ENCODE data around the gene ATOSB. TPM values are rescaled to one million over a fixed set of nuclear protein-coding genes. Genes with fewer than 3 reads are reported as not detected.

ATOSB gene
- total and polyA plus RNA-seq, 2 experiments from 2014 or later = 2.3 to 6.1 TPM

DNA sequence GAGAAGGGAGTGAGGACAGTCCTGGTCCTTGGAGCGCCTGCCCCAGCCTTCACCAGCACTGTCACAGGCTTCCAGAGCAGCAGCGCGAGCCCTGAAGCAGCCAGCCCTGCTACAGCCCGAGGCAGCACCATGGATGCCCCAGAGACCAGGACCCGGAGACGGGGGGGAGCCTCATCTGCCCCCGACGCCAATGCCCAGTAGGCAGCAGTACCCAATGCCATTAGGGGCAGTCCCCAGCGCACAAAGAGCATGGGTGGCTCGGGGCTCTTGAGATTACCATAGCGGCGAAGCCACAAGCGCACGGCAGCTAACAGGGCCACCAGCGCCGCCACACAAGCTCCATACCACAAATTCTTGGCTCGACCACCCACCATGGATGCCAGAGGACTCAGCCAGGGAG is 24.1 kb downstream of the ATOSB start:
- peaks cover 41% of the 10 kb centered on the region for H3K36me3 Mint-ChIP-seq (ENCODE audit: low read depth)
- peaks cover 17% of the 10 kb centered on the region for H3K36me3 ChIP-seq (ENCODE audit: insufficient read depth)
- H3K4me3 Mint-ChIP-seq = no peak overlapping the region
- H3K79me2 ChIP-seq (replicated peaks; ENCODE audit: insufficient read depth) = no peaks in the 10 kb centered on the region
- H3K27ac Mint-ChIP-seq = no peak overlapping the region
- H2AFZ ChIP-seq = no peak overlapping the region
- H3F3A ChIP-seq (replicated peaks; ENCODE audit: low read depth) = 0 out of 2 replicates have a peak, but pooled peaks cover 5% of the 10 kb centered on the region
- H3K9me2 ChIP-seq (ENCODE audit: insufficient read depth) = no peaks in the 10 kb centered on the region
- ATAC-seq (no peak), DNase-seq (ENCODE audit: low spot score) (no peak)
- H3K4me1 Mint-ChIP-seq = peaks cover 6% of the 10 kb centered on the region; the same call in 2 of the 3 replicates
- H4K20me1 ChIP-seq (replicated peaks; ENCODE audit: insufficient read depth) = no peaks in the 10 kb centered on the region
- no peaks in the 10 kb centered on the region for H3K9me3 Mint-ChIP-seq
- TF ChIP-seq, protein P1, sequence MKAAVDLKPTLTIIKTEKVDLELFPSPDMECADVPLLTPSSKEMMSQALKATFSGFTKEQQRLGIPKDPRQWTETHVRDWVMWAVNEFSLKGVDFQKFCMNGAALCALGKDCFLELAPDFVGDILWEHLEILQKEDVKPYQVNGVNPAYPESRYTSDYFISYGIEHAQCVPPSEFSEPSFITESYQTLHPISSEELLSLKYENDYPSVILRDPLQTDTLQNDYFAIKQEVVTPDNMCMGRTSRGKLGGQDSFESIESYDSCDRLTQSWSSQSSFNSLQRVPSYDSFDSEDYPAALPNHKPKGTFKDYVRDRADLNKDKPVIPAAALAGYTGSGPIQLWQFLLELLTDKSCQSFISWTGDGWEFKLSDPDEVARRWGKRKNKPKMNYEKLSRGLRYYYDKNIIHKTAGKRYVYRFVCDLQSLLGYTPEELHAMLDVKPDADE (IDR thresholded peaks at IDR 0.05) = no peak
- TF ChIP-seq EZH2phosphoT487 (IDR thresholded peaks at IDR 0.05; ENCODE audit: unreplicated experiment) (no peak), POLR2AphosphoS5 (IDR thresholded peaks at IDR 0.05; ENCODE audit: low read depth) (no peak), NANOG (IDR thresholded peaks at IDR 0.05; ENCODE audit: borderline replicate concordance) (no peak), ZNF331 (CRISPR knock-in tag; IDR thresholded peaks at IDR 0.05; ENCODE audit: low read depth) (no peak), ZNF114 (CRISPR knock-in tag; IDR thresholded peaks at IDR 0.05) (no peak), CREB1 (CRISPR knock-in tag; IDR thresholded peaks at IDR 0.05; ENCODE audit: low read depth) (no peak), EZH2 (IDR thresholded peaks at IDR 0.05; ENCODE audit: low read depth, unreplicated experiment) (no peak), STAT1 (IDR thresholded peaks at IDR 0.05; ENCODE audit: unreplicated experiment) (no peak), JUNB (IDR thresholded peaks at IDR 0.05; ENCODE audit: unreplicated experiment) (no peak)
- TF ChIP-seq, protein P2, sequence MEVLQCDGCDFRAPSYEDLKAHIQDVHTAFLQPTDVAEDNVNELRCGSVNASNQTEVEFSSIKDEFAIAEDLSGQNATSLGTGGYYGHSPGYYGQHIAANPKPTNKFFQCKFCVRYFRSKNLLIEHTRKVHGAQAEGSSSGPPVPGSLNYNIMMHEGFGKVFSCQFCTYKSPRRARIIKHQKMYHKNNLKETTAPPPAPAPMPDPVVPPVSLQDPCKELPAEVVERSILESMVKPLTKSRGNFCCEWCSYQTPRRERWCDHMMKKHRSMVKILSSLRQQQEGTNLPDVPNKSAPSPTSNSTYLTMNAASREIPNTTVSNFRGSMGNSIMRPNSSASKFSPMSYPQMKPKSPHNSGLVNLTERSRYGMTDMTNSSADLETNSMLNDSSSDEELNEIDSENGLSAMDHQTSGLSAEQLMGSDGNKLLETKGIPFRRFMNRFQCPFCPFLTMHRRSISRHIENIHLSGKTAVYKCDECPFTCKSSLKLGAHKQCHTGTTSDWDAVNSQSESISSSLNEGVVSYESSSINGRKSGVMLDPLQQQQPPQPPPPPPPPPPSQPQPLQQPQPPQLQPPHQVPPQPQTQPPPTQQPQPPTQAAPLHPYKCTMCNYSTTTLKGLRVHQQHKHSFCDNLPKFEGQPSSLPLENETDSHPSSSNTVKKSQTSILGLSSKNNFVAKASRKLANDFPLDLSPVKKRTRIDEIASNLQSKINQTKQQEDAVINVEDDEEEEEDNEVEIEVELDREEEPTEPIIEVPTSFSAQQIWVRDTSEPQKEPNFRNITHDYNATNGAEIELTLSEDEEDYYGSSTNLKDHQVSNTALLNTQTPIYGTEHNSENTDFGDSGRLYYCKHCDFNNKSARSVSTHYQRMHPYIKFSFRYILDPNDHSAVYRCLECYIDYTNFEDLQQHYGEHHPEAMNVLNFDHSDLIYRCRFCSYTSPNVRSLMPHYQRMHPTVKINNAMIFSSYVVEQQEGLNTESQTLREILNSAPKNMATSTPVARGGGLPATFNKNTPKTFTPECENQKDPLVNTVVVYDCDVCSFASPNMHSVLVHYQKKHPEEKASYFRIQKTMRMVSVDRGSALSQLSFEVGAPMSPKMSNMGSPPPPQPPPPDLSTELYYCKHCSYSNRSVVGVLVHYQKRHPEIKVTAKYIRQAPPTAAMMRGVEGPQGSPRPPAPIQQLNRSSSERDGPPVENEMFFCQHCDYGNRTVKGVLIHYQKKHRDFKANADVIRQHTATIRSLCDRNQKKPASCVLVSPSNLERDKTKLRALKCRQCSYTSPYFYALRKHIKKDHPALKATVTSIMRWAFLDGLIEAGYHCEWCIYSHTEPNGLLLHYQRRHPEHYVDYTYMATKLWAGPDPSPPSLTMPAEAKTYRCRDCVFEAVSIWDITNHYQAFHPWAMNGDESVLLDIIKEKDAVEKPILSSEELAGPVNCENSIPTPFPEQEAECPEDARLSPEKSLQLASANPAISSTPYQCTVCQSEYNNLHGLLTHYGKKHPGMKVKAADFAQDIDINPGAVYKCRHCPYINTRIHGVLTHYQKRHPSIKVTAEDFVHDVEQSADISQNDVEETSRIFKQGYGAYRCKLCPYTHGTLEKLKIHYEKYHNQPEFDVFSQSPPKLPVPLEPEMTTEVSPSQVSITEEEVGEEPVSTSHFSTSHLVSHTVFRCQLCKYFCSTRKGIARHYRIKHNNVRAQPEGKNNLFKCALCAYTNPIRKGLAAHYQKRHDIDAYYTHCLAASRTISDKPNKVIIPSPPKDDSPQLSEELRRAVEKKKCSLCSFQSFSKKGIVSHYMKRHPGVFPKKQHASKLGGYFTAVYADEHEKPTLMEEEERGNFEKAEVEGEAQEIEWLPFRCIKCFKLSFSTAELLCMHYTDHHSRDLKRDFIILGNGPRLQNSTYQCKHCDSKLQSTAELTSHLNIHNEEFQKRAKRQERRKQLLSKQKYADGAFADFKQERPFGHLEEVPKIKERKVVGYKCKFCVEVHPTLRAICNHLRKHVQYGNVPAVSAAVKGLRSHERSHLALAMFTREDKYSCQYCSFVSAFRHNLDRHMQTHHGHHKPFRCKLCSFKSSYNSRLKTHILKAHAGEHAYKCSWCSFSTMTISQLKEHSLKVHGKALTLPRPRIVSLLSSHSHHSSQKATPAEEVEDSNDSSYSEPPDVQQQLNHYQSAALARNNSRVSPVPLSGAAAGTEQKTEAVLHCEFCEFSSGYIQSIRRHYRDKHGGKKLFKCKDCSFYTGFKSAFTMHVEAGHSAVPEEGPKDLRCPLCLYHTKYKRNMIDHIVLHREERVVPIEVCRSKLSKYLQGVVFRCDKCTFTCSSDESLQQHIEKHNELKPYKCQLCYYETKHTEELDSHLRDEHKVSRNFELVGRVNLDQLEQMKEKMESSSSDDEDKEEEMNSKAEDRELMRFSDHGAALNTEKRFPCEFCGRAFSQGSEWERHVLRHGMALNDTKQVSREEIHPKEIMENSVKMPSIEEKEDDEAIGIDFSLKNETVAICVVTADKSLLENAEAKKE (CRISPR knock-in tag; IDR thresholded peaks at IDR 0.05) = no peak
- TF ChIP-seq, protein P3, sequence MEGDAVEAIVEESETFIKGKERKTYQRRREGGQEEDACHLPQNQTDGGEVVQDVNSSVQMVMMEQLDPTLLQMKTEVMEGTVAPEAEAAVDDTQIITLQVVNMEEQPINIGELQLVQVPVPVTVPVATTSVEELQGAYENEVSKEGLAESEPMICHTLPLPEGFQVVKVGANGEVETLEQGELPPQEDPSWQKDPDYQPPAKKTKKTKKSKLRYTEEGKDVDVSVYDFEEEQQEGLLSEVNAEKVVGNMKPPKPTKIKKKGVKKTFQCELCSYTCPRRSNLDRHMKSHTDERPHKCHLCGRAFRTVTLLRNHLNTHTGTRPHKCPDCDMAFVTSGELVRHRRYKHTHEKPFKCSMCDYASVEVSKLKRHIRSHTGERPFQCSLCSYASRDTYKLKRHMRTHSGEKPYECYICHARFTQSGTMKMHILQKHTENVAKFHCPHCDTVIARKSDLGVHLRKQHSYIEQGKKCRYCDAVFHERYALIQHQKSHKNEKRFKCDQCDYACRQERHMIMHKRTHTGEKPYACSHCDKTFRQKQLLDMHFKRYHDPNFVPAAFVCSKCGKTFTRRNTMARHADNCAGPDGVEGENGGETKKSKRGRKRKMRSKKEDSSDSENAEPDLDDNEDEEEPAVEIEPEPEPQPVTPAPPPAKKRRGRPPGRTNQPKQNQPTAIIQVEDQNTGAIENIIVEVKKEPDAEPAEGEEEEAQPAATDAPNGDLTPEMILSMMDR (conservative IDR thresholded peaks at IDR 0.05; ENCODE audit: low read depth in 2 of 2) = no peak
- TF ChIP-seq, protein P4, sequence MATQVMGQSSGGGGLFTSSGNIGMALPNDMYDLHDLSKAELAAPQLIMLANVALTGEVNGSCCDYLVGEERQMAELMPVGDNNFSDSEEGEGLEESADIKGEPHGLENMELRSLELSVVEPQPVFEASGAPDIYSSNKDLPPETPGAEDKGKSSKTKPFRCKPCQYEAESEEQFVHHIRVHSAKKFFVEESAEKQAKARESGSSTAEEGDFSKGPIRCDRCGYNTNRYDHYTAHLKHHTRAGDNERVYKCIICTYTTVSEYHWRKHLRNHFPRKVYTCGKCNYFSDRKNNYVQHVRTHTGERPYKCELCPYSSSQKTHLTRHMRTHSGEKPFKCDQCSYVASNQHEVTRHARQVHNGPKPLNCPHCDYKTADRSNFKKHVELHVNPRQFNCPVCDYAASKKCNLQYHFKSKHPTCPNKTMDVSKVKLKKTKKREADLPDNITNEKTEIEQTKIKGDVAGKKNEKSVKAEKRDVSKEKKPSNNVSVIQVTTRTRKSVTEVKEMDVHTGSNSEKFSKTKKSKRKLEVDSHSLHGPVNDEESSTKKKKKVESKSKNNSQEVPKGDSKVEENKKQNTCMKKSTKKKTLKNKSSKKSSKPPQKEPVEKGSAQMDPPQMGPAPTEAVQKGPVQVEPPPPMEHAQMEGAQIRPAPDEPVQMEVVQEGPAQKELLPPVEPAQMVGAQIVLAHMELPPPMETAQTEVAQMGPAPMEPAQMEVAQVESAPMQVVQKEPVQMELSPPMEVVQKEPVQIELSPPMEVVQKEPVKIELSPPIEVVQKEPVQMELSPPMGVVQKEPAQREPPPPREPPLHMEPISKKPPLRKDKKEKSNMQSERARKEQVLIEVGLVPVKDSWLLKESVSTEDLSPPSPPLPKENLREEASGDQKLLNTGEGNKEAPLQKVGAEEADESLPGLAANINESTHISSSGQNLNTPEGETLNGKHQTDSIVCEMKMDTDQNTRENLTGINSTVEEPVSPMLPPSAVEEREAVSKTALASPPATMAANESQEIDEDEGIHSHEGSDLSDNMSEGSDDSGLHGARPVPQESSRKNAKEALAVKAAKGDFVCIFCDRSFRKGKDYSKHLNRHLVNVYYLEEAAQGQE (IDR thresholded peaks at IDR 0.05; ENCODE audit: unreplicated experiment) = no peak
- H3K27ac ChIP-seq (ENCODE audit: low read depth) = no peak overlapping the region
- no peaks in the 10 kb centered on the region for H3K27me3 ChIP-seq (ENCODE audit: insufficient read depth)
- no peak overlapping the region for H3K4me3 ChIP-seq
- peaks cover 13% of the 10 kb centered on the region for H3K27me3 Mint-ChIP-seq (ENCODE audit: insufficient read depth, low read depth, poor library complexity)
- no peak overlapping the region for H3K4me2 ChIP-seq
- H3K4me1 ChIP-seq (ENCODE audit: insufficient read depth) = no peaks in the 10 kb centered on the region

Data from GM23338 (cell line).